ENCODE data around the gene C2CD2L.
A peak's percentile ranks its signal among the peaks of the same experiment; 100 is the strongest.

Gene C2CD2L

DNA sequence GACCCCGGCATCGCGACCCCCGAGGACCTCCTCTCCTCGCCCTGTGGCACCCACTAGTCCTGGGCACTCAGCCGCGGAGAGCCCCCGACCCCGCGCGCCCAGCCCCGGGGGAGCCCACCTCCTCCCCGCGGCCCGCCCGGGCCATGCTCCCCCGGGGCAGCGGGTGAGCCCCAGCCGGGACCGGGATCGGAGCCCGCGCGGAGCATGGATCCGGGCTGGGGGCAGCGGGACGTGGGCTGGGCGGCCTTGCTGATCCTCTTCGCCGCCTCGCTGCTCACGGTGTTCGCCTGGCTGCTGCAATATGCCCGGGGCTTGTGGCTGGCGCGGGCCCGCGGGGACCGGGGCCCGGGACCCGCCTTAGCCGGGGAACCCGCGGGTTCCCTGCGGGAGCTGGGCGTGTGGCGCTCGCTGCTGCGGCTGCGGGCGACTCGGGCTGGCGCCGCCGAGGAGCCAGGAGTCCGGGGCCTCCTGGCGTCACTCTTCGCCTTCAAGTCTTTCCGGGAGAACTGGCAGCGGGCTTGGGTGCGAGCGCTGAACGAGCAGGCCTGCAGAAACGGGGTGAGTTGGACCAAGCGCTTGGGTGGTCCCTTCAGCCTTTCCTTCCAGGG, 498 bp downstream of the C2CD2L start:
- peaks cover 19% of the 10 kb centered on the region for H3K4me1 ChIP-seq (ENCODE audit: insufficient read depth, low read length)
- H3K27me3 ChIP-seq (ENCODE audit: insufficient read depth, low read length): peaks cover 18% of the 10 kb centered on the region
- no peaks in the 10 kb centered on the region; the same call in 1 of the 2 replicates for H3K36me3 ChIP-seq (ENCODE audit: insufficient read depth, low read length)
- H3K9me3 ChIP-seq (ENCODE audit: insufficient read depth, low read depth, low read length): no peaks in the 10 kb centered on the region
- H3K9ac ChIP-seq (ENCODE audit: low read depth, low read length): peak overlapping the region; percentile 24; the same call in 1 of the 2 replicates
- H3K27ac ChIP-seq (ENCODE audit: low read depth, low read length): no peak overlapping the region
- WGBS: under 1% methylated on average over 65 of the region's 65 CpGs
- H3K4me3 ChIP-seq (ENCODE audit: low read length): peak overlapping the region; percentile 62

DNA sequence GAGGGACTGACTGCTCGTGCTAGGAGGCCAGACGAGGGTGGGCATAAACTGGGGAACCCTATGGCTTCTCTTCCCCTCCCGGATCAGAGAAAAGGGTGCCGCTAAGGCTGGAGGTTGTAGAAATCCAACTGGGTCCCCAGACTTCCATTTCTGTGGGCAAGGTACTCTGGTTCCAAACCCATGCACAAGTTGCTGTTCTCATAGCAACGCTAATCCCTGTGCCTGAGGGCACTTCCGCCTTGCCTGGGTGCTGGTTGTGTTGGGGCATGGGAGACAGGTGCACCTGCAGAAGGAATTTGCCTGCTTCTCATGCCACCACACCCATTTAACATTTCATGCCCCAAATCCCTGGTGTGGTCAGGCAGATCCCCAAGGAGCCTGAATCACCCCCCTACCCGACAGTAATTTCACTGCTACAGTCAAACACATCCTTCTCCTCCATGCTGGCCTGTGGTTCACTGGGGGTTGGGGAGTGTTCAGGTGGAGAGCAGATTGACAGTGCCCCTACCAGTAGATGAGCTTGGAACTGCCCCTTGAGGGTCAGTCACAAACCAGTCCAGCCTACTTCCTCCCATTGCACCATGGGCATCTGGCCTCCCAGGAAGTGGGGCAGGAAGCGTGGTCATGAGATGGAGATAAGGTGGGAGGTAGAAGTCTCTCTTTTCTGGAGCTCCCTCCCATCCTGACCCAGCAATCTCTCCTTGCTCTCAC, 1.2 kb downstream of the C2CD2L start:
- 13% methylated on average over 7 of the region's 8 CpGs for WGBS
- peaks cover 15% of the 10 kb centered on the region for H3K4me1 ChIP-seq (ENCODE audit: insufficient read depth, low read length)
- H3K9ac ChIP-seq (ENCODE audit: low read depth, low read length): peak overlapping the region; percentile 24; the same call in 1 of the 2 replicates
- peaks cover 18% of the 10 kb centered on the region for H3K27me3 ChIP-seq (ENCODE audit: insufficient read depth, low read length)
- no peaks in the 10 kb centered on the region for H3K9me3 ChIP-seq (ENCODE audit: insufficient read depth, low read depth, low read length)
- no peak overlapping the region for H3K27ac ChIP-seq (ENCODE audit: low read depth, low read length)
- no peaks in the 10 kb centered on the region; the same call in 1 of the 2 replicates for H3K36me3 ChIP-seq (ENCODE audit: insufficient read depth, low read length)
- H3K4me3 ChIP-seq (ENCODE audit: low read length): peak overlapping the region; percentile 62

DNA sequence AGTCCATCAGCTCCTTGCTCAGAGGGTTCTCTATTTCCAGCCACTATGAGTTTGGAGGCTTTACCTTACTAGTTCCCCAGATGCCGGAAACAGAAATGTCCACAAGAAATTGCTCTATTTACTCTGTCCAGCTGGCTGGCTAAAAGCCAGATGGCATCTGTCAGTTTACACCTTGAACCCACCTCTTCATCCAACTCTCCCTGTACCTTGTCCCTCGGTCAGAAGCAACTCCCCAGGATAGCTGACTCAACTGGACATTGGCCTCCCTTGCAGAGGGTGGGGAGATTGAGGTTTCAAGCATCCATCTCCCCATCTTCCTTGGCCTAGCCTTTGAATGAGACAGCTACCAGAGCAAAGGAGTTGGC, 1.7 kb downstream of the C2CD2L start:
- Histone ChIP-seq H3K36me3 (ENCODE audit: insufficient read depth, low read length) (no peaks in the 10 kb centered on the region; the same call in 1 of the 2 replicates), H3K4me1 (ENCODE audit: insufficient read depth, low read length) (peaks cover 19% of the 10 kb centered on the region), H3K27me3 (ENCODE audit: insufficient read depth, low read length) (peaks cover 18% of the 10 kb centered on the region), H3K9me3 (ENCODE audit: insufficient read depth, low read depth, low read length) (no peaks in the 10 kb centered on the region), H3K4me3 (ENCODE audit: low read length) (peak overlapping the region; percentile 62; the same call in 1 of the 2 replicates), H3K27ac (ENCODE audit: low read depth, low read length) (no peak overlapping the region), H3K9ac (ENCODE audit: low read depth, low read length) (no peak overlapping the region)
- over 99% methylated on average over 2 of the region's 2 CpGs for WGBS

DNA sequence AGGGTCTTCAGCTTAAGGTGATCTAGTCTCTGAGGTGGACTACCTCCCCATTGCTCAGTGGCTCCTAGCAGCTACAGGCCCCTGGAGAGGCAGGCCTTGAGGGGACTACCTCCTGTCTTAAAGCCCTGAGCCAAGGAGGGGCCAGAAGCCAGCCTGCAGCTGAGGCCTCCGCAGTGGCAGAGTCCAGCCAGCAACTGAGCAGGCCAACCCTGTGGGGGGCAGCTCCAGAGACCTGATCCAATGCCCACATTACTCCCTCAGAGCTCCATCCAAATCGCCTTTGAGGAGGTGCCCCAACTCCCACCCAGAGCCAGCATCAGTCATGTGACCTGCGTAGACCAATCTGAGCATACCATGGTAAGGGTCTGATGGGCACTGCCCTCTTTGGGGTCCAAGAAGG, 2.7 kb downstream of the C2CD2L start:
- 93% methylated on average over 3 of the region's 3 CpGs for WGBS
- H3K9ac ChIP-seq (ENCODE audit: low read depth, low read length): no peak overlapping the region
- no peak overlapping the region for H3K4me3 ChIP-seq (ENCODE audit: low read length)
- H3K9me3 ChIP-seq (ENCODE audit: insufficient read depth, low read depth, low read length): no peaks in the 10 kb centered on the region
- peaks cover 19% of the 10 kb centered on the region for H3K4me1 ChIP-seq (ENCODE audit: insufficient read depth, low read length)
- peaks cover 18% of the 10 kb centered on the region for H3K27me3 ChIP-seq (ENCODE audit: insufficient read depth, low read length)
- no peaks in the 10 kb centered on the region; the same call in 1 of the 2 replicates for H3K36me3 ChIP-seq (ENCODE audit: insufficient read depth, low read length)
- H3K27ac ChIP-seq (ENCODE audit: low read depth, low read length): no peak overlapping the region

DNA sequence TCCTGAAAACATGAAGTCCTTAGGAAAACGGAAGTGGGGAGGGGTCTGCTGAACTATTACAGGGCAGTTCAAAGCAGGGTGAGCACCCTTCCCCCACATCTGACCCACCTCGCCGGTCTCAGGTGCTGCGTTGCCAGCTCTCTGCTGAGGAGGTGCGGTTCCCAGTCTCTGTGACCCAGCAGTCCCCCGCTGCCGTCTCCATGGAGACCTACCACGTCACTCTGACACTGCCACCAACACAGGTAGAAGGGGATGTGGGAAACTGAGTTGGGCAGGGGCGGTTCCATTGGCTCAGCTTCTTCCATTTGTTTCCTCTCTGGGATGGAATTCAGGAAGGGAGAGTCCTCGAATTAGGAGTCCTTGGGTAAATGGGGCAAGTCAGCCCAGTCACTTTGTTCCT, 3.3 kb downstream of the C2CD2L start:
- no peaks in the 10 kb centered on the region; the same call in 1 of the 2 replicates for H3K36me3 ChIP-seq (ENCODE audit: insufficient read depth, low read length)
- H3K27ac ChIP-seq (ENCODE audit: low read depth, low read length): no peak overlapping the region
- H3K4me3 ChIP-seq (ENCODE audit: low read length): no peak overlapping the region
- no peaks in the 10 kb centered on the region for H3K9me3 ChIP-seq (ENCODE audit: insufficient read depth, low read depth, low read length)
- WGBS: 90% methylated on average over 10 of the region's 10 CpGs
- peaks cover 19% of the 10 kb centered on the region for H3K4me1 ChIP-seq (ENCODE audit: insufficient read depth, low read length)
- H3K27me3 ChIP-seq (ENCODE audit: insufficient read depth, low read length): peaks cover 18% of the 10 kb centered on the region
- no peak overlapping the region for H3K9ac ChIP-seq (ENCODE audit: low read depth, low read length)

DNA sequence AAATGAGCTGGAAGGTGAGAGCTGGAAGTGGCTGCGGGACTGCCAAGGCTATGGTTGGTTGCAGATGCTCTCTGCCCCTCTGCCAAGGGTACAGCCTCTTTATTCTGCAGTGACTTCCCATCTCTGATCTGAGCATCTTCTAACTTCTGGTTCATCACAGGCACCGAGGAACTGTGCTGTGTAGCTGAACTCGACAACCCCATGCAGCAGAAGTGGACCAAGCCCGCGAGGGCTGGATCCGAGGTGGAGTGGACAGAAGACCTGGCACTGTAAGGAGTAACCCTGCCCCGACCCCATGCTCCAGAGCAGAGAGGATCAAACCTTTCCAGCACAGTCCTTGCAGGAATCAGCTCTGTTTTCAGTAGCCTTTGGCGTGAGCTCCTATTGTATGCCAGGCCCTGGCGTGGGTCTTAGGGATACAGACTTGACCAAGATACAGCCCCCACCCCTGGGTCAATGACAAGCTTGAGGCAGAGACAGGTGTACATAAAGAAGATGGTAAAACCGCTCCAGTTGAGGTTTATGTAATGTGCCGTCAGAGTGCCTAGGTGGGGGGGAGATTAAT, 4.3 kb downstream of the C2CD2L start:
- H3K9ac ChIP-seq (ENCODE audit: low read depth, low read length): no peak overlapping the region
- WGBS: 93% methylated on average over 11 of the region's 11 CpGs
- no peaks in the 10 kb centered on the region; the same call in 1 of the 2 replicates for H3K36me3 ChIP-seq (ENCODE audit: insufficient read depth, low read length)
- H3K9me3 ChIP-seq (ENCODE audit: insufficient read depth, low read depth, low read length): no peaks in the 10 kb centered on the region
- H3K4me3 ChIP-seq (ENCODE audit: low read length): no peak overlapping the region
- H3K27me3 ChIP-seq (ENCODE audit: insufficient read depth, low read length): peaks cover 18% of the 10 kb centered on the region
- no peak overlapping the region for H3K27ac ChIP-seq (ENCODE audit: low read depth, low read length)
- peaks cover 14% of the 10 kb centered on the region for H3K4me1 ChIP-seq (ENCODE audit: insufficient read depth, low read length)

DNA sequence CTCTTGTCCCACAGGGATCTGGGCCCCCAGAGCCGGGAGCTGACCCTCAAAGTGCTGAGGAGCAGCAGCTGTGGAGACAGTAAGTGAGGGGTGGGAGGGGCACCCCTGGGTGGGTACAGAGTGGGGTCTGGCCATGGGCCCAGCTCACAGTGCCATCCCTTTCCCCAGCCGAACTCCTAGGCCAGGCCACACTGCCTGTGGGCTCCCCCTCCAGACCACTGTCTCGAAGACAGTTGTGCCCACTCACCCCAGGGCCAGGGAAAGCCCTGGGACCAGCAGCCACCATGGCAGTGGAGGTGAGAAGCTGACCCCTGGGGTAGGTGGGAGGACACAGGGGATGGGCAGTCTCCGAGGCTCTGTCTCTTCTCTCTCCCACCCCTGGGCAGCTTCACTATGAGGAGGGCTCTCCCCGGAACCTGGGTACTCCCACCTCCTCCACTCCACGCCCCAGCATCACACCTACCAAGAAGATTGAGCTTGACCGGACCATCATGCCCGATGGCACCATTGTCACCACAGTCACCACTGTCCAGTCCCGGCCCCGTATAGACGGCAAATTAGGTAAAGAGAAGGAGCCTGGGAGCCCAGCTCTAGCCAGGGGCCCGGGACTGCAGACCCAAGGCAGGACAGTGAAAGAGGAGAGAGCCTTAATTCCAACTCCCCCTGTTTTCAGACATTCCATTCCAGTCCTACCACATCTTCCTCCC, 5.3 kb downstream of the C2CD2L start:
- WGBS: 90% methylated on average over 12 of the region's 12 CpGs
- H3K4me3 ChIP-seq (ENCODE audit: low read length): no peak overlapping the region
- no peaks in the 10 kb centered on the region; the same call in 1 of the 2 replicates for H3K36me3 ChIP-seq (ENCODE audit: insufficient read depth, low read length)

DNA sequence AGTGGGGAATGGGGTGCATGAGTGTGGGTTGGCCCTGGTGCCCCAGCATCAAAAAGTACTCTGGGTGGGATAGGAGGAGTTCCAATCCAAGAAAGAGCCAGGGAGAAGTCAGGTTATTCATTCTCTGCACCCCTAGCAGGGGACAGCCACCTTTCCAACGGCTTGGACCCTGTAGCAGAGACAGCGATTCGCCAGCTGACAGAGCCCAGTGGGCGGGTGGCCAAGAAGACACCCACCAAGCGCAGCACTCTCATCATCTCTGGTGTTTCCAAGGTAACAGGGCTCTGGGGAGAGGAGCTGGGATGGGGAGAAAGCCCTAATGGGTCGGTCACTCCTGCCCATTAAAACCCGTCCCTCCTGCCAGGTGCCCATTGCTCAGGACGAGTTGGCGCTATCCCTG, 6.6 kb downstream of the C2CD2L start:
- WGBS: 92% methylated on average over 9 of the region's 9 CpGs
- Histone ChIP-seq H3K9ac (ENCODE audit: low read depth, low read length) (no peak overlapping the region), H3K27me3 (ENCODE audit: insufficient read depth, low read length) (peaks cover 6% of the 10 kb centered on the region), H3K9me3 (ENCODE audit: insufficient read depth, low read depth, low read length) (no peaks in the 10 kb centered on the region), H3K4me3 (ENCODE audit: low read length) (no peak overlapping the region), H3K4me1 (ENCODE audit: insufficient read depth, low read length) (peaks cover 4% of the 10 kb centered on the region; the same call in 1 of the 2 replicates), H3K36me3 (ENCODE audit: insufficient read depth, low read length) (no peaks in the 10 kb centered on the region; the same call in 1 of the 2 replicates), H3K27ac (ENCODE audit: low read depth, low read length) (no peak overlapping the region)

More for the DNA sequence above, 5.3 kb downstream of the C2CD2L start:
- H3K27ac ChIP-seq (ENCODE audit: low read depth, low read length): no peak overlapping the region
- H3K9ac ChIP-seq (ENCODE audit: low read depth, low read length): no peak overlapping the region
- H3K27me3 ChIP-seq (ENCODE audit: insufficient read depth, low read length): peaks cover 18% of the 10 kb centered on the region
- no peaks in the 10 kb centered on the region for H3K9me3 ChIP-seq (ENCODE audit: insufficient read depth, low read depth, low read length)
- peaks cover 9% of the 10 kb centered on the region; the same call in 1 of the 2 replicates for H3K4me1 ChIP-seq (ENCODE audit: insufficient read depth, low read length)

DNA sequence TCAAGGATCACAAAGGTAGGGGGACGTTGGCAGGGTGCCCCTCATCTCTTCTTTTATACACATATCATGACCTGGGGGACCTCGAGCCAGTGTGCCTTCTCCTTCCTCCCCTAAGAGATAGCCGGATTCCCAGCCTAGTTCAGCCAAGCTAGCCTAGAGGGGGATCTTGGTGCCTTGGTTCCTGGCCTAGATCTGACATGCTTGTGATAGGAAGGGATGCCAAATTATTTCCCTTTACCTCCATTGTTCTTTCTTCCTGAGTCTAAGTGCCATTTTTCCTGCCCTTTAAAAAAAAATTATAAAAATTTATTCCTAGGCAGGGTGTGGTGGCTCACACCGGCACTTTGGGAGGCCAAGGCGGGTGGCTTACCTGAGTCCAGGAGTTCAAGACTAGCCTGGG, 7.2 kb downstream of the C2CD2L start:
- peaks cover 3% of the 10 kb centered on the region; the same call in 1 of the 2 replicates for H3K4me1 ChIP-seq (ENCODE audit: insufficient read depth, low read length)
- WGBS: 89% methylated on average over 5 of the region's 5 CpGs
- no peaks in the 10 kb centered on the region; the same call in 1 of the 2 replicates for H3K36me3 ChIP-seq (ENCODE audit: insufficient read depth, low read length)
- no peaks in the 10 kb centered on the region for H3K27me3 ChIP-seq (ENCODE audit: insufficient read depth, low read length)
- H3K27ac ChIP-seq (ENCODE audit: low read depth, low read length): no peak overlapping the region
- H3K9ac ChIP-seq (ENCODE audit: low read depth, low read length): no peak overlapping the region
- H3K9me3 ChIP-seq (ENCODE audit: insufficient read depth, low read depth, low read length): no peaks in the 10 kb centered on the region
- H3K4me3 ChIP-seq (ENCODE audit: low read length): no peak overlapping the region

DNA sequence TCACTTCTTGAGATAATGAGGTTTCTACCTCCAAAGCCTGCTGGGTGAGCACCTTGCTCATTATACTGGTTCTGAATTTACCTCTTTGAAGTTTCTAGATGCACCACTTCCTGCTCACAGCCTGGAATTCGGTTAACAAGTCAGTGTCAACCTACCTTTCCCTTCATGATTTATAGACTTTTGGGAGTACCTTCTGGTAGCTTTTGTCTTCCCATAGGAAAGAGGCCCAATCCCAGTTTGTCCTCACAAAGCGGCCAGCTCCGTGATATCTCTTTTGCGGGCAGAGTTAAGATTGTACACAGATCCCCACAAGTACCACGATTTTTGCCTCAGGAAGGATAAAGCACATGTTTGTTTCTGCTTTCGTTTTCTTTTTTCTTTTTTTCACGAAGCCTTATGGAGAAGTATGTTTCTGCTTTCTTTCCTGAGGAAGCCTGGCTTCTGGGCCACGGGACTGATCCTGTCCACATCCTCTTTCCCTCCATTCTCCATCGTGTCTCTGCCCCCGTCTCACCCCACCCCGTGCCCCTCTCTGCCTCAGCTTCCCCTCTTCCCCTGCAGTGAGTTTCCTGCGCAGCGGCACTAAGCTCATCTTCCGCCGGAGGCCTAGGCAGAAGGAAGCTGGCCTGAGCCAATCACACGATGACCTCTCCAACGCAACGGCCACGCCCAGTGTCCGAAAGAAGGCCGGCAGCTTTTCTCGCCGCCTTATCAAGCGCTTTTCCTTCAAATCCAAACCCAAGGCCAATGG, 8.5 kb downstream of the C2CD2L start:
- Histone ChIP-seq H3K9ac (ENCODE audit: low read depth, low read length) (no peak overlapping the region), H3K27me3 (ENCODE audit: insufficient read depth, low read length) (no peaks in the 10 kb centered on the region), H3K36me3 (ENCODE audit: insufficient read depth, low read length) (no peaks in the 10 kb centered on the region; the same call in 1 of the 2 replicates)

More for the DNA sequence above, 8.5 kb downstream of the C2CD2L start:
- no peak overlapping the region for H3K4me3 ChIP-seq (ENCODE audit: low read length)
- 89% methylated on average over 24 of the region's 24 CpGs for WGBS
- H3K9me3 ChIP-seq (ENCODE audit: insufficient read depth, low read depth, low read length): no peaks in the 10 kb centered on the region
- H3K27ac ChIP-seq (ENCODE audit: low read depth, low read length): no peak overlapping the region
- H3K4me1 ChIP-seq (ENCODE audit: insufficient read depth, low read length): peaks cover 3% of the 10 kb centered on the region; the same call in 1 of the 2 replicates

Data from HUES64 (cell line).